ENCODE measurements around the gene ZNF486.
"Not testable (repeated sequence)": the region's sequence is repeated elsewhere in the genome, so short reads cannot be mapped to it uniquely, and the experiment has no call there.

The ZNF486 gene

GRCh38 chr19:20167020-20167644 is at the start of gene ZNF486:
Gene ZNF486, plus strand, starts transcription at chr19:20167214. Its CDS starts 117 bp downstream, at chr19:20167331.
- peak; percentile 85 for DNase-seq (ENCODE audit: low read depth)

GRCh38 chr19:20118064-20118839 is 48.8 kb upstream of the ZNF486 start:
- not testable (repeated sequence) for DNase-seq (ENCODE audit: low read depth)

GRCh38 chr19:20124879-20125278 is 42.1 kb upstream of the ZNF486 start:
- no peak for DNase-seq (ENCODE audit: low read depth)

DNA sequence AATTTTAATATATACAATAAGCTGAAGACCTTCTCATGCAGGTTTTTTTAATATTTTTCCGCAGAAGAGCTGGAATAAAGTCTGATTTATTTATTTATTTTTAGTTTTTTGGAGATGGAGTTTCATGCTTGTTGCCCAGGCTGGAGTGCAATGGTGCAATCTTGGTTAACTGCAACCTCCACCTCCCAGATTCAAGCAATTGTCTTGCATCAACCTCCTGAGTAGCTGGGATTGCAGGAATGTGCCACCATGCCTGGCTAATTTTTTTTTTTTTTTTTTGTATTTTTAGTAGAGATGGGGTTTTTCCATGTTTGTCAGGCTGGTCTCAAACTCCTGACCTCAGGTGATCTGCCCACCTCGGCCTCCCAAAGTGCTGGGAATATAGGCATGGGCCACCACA is 34.1 kb upstream of the ZNF486 start:
- DNase-seq (ENCODE audit: low read depth), result not testable (repeated sequence)

DNA sequence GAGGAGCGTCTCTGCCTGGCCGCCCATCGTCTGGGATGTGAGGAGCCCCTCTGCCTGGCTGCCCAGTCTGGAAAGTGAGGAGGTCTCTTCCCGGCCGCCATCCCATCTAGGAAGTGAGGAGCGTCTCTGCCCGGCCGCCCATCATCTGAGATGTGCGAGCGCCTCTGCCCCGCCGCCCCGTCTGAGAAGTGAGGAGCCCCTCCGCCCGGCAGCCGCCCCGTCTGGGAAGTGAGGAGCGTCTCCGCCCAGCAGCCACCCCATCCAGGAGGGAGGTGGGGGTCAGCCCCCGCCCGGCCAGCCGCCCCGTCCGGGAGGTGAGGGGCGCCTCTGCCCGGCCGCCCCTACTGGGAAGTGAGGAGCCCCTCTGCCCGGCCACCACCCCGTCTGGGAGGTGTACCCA is 29.3 kb upstream of the ZNF486 start:
- DNase-seq (ENCODE audit: low read depth), result not testable (repeated sequence)

- DNase-seq (ENCODE audit: low read depth), result no peak
Measured at GRCh38 chr19:20151617-20152145, 15.3 kb upstream of the ZNF486 start.

GRCh38 chr19:20152506-20152905 is 14.5 kb upstream of the ZNF486 start:
- not testable (repeated sequence) for DNase-seq (ENCODE audit: low read depth)

DNA sequence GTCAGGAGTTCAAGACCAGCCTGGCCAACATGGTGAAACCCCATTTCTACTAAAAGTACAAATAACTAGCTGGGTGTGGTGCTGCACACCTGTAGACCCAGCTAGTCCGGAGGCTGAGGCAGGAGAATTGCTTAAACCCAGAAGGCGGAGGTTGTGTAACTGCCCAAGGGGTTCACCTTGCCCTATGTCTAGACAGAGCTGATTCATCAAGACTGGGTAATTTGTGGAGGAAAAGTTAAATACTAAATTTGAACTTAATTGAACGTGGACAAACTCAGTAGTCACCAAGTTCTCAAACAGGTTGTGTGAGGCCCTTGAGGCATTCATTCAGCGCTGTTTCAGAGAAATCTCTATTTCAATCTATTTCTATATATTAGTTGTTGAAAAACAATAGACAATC is 13.7 kb upstream of the ZNF486 start:
- no peak for DNase-seq (ENCODE audit: low read depth)

- DNase-seq (ENCODE audit: low read depth), result no peak
Measured at GRCh38 chr19:20154636-20155035, 12.4 kb upstream of the ZNF486 start.

- no peak for DNase-seq (ENCODE audit: low read depth)
Measured at GRCh38 chr19:20162821-20163220, 4.2 kb upstream of the ZNF486 start.

- DNase-seq (ENCODE audit: low read depth), result no peak
Measured at GRCh38 chr19:20164456-20164855, 2.6 kb upstream of the ZNF486 start.

DNA sequence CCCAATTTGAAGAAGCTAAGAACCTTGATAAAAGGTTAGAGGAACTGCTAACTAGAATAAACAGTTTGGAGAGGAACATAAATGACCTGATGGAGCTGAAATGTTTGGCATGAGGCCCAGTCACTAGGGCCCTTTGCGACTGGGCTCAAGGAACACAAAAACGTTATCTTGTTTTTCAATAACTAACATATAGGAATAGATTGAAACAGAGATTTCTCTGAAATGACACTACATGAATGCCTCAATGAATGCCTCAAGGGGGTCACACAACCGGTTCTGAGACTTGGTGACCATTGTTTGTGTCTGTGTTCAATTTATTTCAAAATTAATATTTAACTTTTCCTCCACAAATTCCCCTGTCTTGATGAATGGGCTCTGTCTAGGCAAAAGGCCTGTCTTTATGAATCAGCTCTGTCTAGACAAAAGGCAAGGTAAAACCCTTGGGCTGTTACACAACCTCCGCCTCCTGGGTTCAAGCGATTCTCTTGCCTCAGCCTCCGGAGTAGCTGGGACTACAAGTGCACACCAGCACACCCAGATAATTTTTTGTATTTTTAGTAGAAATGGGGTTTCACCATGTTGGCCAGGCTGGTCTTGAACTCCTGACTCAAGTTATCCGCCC is 932 bp upstream of the ZNF486 start:
- DNase-seq (ENCODE audit: low read depth), result no peak

DNA sequence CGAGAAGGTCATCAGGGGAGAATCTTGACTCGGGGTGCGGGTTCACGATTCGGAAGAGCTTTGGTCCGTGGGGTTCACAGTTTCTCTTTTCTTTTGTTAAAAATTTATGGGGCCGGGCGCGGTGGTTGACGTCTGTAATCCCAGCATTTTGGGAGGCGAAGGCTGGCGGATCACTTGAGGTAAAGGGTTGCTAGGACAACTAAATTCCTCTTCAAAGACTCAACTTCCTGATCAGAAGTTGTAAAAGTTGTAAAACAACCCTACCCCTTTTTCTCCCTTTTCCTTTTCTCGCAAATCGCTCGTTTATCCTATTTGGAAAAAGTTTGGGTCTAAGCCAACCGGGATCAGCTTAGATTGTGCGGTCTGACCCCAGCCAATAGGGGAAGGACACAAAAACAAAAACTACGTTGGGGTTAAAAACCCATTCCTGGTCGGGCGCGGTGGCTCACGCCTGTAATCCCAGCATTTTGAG is 673 bp downstream of the ZNF486 start:
- DNase-seq (ENCODE audit: low read depth), result no peak

DNA sequence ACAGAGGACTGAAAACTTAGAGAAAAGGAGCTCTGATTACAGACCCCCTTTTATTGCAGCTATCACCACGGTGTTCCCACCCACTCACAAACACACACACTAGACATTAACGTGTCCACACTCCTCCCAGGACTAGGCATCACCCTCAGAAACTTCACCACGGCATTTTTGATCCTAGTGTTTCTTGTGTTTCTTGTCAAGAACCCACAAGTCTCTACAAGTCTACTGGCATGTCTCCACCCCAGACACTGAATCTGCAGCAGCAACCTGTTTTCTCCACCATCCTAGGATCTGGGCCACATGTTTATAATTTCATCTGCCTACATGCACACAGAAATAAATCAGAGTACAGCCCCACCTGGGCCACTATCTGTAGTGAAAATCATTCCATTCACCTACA is 4.3 kb downstream of the ZNF486 start:
- no peak for DNase-seq (ENCODE audit: low read depth)

DNA sequence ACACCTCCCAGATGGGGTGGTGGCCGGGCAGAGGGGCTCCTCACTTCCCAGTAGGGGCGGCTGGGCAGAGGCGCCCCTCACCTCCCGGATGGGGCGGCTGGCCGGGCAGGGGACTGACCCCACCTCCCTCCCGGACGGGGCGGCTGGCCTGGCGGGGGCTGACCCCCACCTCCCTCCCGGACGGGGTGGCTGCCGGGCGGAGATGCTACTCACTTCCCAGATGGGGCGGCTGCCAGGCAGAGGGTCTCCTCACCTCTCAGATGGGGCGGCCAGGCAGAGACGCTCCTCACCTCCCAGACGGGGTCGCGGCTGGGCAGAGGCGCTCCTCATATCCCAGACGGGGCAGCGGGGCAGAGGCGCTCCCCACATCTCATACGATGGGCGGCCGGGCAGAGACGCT is 8.8 kb downstream of the ZNF486 start:
- DNase-seq (ENCODE audit: low read depth), result not testable (repeated sequence)

GRCh38 chr19:20179956-20180355 is 12.9 kb downstream of the ZNF486 start:
- not testable (repeated sequence) for DNase-seq (ENCODE audit: low read depth)

GRCh38 chr19:20182222-20182785 is 15.3 kb downstream of the ZNF486 start:
- no peak for DNase-seq (ENCODE audit: low read depth)

GRCh38 chr19:20186174-20186573 is 19.2 kb downstream of the ZNF486 start:
- DNase-seq (ENCODE audit: low read depth), result no peak

GRCh38 chr19:20197747-20198146 is 30.7 kb downstream of the ZNF486 start:
- DNase-seq (ENCODE audit: low read depth), result no peak

DNA sequence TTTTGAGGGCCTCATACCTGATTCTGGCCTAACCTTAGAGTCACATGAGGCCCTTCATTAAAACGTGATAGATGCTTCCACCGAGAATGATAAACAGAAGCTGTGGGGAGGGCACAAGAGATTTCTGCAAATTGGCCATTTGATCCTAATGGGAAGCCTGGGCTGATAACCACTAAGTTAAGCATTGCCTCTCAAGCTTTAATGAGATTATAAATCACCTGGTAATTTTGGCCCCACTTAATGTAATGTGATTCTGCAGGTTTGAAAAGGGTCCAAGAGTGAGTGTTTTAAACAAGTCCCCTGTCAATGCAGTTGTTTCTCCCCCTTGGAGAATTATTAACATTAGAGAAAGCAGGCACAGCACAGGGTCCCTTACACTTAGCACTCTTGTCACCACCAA is 42.0 kb downstream of the ZNF486 start:
- no peak for DNase-seq (ENCODE audit: low read depth)

GRCh38 chr19:20214366-20214765 is 47.4 kb downstream of the ZNF486 start:
- not testable (repeated sequence) for DNase-seq (ENCODE audit: low read depth)

GRCh38 chr19:20221605-20222004 is 54.6 kb downstream of the ZNF486 start:
- DNase-seq (ENCODE audit: low read depth), result not testable (repeated sequence)

Measured in activated gamma-delta T cell treated with anti-CD3 and anti-CD28 coated beads, Interleukin-2, amount 50 U/mL, for 16 hours (primary cell).